HG03045 (cell line): ENCODE data around the gene MYO1E.

Experiments
- ATAC-seq: cut with Tn5 transposase; IDR thresholded peaks from one replicate; pipeline ENCODE4 v1.9.1; 2021; ENCODE audit warnings: mild to moderate bottlenecking, moderate library complexity; ENCODE audit not compliant: unreplicated experiment

Gene MYO1E

DNA sequence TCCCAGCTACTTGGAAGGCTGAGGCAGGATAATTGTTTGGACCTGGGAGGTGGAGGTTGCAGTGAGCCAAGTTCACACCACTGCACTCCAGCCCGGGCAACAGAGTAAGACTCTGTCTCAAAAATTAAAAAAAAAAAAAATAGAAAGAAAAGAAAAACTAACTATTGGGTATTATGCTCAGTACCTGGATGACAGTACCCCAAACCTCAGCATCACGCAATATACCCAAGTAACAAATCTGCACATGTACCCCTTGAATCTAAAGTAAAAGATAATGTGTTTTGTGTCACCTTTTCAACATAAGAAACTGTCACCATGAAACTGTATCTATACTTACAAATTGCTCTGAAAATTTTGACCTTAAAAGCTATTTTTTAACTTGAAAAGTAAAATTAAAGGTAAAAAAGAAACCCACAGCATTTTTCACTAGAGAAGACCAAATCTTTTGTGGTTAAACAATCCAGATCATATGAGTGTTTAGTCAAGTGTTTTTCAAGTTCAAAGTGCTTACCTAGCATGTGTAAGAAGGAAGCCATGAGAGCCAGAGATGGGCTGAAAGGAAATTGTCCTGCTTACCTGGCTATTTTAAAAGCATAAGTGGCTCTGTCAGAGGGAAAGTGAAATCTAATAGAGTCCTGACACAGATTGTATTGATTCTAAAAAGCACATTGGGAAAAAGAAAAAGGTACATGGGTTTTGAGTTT is 50.5 kb downstream of the MYO1E start:
- no peak for ATAC-seq

DNA sequence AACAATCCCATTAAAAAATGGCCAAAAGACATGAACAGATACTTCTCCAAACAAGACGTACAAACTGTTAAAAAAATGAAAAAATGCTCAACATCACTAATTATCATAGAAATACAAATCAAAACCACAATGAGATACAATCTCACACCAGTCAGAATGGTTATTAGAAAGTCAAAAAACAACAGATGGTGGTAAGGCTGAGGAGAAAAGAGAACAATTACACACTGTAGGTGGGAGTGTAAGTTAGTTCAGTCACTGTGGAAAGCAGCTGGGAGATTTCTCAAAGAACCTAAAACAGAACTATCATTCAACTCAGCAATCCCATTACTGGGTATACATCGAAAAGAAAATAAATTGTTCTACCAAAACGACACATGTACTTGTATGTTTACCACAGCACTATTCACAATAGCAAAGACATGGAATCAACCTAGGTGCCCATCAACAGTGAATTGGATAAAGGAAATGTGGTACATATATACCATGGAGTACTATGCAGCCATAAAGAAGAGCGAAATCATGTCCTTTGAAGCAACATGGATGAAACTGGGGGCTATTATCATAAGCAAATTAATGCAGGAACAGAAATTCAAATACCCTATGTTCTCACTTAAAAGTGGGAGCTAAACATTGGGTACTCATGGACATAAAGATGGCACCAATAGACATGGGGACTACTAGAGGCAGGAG is 51.5 kb downstream of the MYO1E start:
- no peak for ATAC-seq

DNA sequence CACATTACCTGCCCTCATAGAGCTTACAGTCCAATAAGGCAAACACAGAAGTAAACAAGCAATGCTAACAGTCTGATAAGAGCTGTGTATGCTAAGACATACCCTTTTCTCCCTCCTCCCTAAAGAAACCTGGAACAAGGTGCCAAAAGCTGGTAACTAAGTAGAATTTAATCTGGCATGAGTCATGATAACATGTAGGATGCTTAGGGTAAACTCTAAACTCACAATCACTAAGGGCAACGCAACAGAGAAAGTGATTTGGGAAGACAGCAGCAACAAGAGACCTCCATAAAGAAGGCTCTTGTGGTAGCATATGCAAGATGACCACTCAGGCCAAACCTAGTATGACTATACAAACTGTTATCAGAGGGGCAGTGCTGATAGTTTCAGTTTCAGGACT is 55.5 kb downstream of the MYO1E start:
- no peak for ATAC-seq

DNA sequence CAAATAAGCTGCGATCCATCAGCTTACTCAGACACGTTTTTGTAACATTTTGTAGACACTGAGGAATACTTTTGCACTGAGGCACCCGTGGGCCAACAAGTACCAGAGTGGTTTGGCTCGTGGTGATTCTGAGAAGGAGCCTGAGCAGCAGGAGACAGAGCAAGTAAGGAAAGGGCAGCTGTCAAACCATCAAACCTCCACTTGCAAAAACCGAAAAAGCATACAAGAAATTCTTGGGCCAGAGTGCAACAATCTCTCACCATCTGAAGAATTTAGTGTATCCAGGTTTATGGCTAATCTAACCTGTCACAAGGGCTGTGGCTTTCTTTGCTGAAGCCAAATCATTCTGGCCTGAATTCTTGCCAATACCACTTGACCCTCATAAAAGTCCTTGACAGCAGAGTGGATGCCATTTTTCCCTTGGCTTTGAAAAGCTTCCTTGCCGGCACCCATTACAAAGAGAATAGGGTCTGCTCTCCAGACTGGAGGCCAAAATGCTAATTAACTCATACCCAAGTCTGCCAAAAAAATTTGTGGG is 56.7 kb downstream of the MYO1E start:
- ATAC-seq, result no peak

DNA sequence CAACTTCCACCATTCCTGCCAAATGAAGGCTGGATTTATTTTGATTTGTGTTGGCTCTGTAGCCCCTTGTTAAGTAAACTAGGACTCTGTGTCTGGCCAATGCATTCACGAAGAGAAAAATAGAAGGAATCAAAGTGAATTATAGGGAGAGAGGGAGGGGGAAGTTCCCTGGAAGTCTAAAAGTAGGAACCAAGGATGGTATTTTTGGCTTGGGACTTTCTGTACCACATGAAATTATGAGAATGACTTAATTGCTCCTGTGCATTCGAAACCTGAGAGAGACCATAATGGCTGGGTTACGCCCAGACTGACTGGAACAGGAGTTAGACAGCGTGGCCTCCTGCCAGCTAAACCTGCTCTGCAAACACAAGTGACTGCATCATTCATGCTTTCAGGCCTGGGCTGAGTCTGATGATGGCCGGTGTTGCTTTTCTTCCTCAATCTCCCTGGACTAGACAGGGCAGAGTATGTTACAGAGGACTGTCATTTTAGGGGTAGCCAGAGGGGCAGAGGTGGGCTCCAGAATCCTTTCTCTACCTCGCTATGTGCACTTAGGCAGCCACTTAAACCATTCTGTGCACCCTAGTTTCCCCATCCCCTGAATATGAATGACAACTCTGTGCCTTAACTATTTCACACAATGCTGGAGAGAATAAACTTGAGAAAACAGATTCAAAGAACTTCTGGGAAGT is 58.9 kb downstream of the MYO1E start:
- peak; percentile 75 for ATAC-seq

DNA sequence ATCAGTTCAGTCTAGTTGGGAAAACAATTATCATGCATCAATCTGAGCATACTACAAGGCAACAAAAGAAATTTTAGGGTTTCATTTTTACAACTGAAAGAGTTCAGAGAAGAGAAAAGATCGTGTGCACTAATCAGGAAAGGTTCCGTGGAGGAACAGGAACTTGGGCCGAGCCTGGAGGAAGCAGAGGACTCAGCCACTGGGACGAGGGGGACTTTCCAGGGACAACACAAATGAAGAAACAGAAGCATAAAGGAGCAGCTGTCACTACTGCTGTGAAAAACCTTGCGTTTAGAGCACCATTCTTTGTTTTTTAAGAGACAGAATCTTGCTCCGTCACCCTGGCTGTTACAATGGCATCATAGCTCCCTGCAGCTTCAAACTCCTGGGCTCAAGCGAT is 60.5 kb downstream of the MYO1E start:
- no peak for ATAC-seq

DNA sequence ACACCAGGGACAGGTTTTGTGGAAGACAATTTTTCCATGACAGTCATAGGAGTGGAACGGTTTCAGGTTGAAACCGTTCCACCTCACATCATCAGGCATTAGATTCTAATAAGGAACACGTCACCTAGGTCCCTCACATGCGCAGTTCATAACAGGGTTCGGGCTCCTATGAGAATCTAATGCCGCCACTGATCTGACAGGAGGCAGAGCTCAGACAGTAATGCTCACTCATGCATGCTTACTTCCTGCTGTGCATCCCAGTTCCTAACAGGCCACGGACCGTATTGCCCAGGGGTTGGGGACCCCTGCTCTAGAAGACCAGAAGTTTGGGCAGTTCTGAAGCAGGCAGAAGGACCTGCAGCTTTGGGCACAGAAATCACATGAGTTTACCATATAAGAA is 61.5 kb downstream of the MYO1E start:
- no peak for ATAC-seq

DNA sequence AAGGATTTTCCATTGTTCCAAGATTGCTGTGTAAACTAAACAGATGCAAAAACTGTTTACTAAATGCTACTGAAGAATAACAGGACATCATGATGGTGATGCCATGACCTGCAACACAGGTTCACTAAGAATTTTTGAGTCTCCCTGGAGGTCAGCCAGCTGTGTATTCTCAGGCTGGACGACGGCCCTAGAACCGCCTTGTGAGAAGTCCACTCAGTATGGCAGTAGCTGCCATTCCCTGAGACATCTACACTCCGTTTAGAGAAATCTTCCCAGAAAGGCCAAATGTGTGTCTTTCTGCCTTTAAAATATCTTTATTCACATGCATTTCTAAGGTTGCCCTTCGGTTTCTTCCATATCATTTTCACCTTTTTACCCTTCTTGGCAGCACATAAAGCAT is 63.3 kb downstream of the MYO1E start:
- no peak for ATAC-seq

DNA sequence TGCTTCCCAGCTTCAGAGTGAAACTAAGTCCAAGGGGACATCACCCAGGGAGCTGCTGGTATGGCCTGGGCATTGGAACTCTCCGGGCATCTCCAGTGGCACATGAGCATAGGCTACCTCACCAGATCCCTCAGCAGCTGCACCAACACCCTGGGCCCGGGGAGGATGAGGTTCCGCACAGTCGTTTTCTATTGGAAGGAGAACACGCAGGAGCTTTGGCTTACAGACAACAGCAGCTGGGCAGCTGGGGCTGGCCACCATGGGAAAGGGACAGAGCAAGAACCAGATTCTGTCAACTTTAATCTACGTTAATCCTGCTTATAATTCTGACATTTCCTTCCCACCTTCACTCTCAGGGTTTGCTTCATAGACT is 65.5 kb downstream of the MYO1E start:
- ATAC-seq, result no peak

DNA sequence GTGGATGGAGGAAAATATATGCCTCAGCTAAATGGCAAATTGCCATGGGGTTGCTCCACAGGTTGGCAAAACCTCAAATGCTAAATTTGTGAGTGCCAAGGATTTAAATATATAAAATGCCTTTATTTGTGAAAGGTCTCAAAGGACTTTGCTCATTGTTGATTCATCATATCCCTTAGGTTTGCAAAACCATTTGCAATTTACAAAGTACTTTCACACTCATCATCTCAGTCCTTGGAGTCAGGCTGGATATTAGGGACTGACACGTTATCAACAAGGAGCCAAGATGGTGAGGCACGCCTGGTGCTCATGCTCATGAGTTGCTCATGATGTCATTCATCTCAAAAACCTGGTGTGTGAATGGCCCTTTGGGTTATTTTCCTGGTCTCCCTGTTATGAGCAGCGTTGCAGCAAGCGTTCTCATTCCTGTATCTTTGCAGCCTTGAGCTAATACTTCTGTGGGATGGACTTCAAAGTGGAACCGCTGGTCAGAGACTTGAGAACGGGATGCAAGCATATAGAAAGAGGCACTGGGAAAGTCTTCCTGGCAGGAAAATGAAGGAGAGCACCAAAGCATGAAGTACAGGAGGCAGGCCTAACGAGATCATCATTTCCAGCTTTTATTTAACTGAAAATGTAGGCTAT is 66.0 kb downstream of the MYO1E start:
- ATAC-seq, result no peak

DNA sequence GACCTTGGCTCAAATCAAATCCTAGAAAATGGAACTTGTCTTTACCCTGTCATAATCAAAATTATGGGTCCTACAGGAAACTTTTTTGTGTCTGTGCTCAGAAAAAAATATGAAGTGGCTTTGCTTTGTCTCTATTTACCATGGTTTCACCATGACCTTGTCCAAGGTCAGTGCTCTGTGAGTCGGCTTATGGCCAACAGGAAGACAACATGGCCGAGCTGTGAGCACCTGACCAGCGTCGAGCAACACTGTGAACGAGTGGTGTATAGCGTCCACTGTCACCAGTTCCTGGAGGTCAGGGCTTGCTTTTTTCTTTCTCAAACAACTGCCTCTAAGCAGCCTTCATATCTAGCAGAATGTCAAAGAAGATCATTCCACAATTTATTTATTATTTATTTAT is 67.9 kb downstream of the MYO1E start:
- ATAC-seq, result no peak

DNA sequence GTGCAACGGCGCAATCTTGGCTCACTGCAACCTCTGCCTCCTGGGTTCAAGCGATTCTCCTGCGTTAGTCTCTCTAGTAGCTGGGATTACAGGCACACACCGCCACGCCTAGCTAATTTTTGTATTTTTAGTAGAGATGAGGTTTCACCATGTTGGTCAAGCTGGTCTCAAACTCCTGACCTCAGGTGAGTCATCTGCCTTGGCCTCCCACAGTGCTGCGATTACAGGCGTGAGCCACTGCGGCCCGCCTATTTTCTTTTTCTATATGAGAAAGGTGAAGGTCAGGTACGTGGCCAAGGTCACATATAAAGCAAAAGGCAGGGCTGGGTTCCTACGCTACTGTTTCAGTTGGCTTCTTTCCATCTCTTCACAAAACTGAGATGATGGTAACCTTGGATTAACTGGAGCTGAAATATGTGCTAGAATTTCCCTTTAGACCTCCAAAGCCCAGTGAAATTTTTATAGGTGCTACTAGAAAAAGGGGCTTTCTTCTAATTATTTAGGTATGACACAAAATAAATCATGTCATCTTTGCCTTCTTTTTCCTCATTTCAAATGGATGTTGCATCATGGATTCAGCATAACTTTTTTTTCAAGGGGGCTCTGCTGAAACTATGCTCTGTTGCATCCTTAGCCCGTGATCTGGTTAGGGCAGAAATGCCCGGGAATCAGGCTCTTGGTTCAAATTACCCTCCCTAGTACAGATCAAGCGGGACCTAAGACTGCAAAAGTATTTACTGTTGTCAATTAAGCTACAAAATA is 68.5 kb downstream of the MYO1E start:
- ATAC-seq, result no peak

DNA sequence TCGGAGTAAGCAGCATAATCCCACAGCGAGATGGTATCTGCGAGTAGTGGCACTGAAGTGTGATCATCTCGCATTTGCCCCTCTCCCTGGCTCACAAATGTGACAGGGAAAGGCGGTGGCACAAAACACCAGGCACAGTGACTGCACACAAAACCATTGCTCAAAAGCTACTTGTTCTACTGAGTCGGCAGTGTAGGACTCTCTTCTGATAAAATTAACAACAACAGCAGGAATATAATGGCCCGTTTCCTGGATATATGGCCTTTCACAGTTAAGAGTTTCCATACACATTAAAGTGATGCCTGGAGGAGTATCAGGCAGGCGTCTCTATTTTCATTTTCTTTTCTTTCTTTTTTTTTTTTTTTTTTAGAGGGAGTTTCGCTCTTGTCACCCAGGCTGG is 69.0 kb downstream of the MYO1E start:
- no peak for ATAC-seq

DNA sequence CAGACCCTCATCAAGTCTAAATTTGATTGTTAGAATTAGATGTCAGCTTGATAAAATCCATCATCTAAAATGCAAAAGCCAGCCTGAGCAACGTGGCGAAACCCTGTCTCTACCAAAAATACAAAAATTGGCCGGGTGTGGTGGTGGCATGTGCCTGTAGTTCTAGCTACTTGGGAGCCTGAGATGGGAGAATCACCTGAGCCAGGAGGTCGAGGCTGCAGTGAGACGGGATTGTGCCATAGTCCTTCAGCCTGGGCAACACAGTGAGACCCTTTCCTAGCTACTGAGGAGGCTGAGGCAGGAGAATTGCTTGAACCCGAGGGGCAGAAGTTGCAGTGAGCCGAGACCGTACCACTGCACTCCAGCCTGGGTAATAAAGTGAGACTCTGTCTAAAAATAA is 69.5 kb downstream of the MYO1E start:
- no peak for ATAC-seq

DNA sequence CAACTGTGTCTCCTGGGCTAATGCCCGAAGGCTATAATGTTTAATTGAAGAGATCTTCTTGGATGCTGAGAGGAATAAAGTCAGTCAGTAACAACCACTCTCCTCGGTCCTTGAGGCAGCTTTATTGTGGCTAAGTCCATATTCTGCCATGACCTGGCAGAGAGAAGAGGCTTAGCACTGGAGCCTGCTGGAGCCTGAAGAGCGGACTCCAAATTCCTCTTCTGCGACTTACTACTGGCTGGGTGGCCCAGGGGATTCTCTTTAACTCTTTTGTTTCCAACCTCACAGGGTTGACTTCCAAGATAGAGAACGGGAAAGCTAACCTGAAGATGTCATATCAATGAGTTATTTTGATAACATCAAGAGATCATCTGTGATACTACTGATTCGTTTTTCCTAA is 71.1 kb downstream of the MYO1E start:
- no peak for ATAC-seq

DNA sequence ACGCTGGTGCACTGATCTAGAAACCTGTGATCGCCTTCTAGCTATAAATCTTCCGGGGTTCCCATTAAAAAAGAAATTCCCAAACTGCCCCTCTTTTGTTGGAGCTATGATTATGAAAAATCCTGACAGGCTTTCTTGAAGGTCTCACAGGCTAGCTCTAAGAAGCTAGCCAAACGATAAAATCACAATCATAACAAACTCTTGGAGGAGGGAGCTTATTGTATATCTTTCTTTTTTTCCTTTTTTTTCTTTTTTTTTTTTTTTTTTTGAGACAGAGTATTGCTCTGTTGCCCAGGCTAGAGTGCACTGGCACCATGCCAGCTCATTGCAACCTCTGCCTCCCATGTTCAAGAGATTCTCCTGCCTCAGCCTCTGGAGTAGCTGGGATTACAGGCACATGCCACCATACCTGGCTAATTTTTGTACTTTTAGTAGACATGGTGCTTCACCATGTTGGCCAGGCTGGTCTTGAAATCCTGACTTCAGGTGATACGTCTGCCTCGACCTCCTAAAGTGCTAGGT is 72.0 kb downstream of the MYO1E start:
- ATAC-seq, result no peak

DNA sequence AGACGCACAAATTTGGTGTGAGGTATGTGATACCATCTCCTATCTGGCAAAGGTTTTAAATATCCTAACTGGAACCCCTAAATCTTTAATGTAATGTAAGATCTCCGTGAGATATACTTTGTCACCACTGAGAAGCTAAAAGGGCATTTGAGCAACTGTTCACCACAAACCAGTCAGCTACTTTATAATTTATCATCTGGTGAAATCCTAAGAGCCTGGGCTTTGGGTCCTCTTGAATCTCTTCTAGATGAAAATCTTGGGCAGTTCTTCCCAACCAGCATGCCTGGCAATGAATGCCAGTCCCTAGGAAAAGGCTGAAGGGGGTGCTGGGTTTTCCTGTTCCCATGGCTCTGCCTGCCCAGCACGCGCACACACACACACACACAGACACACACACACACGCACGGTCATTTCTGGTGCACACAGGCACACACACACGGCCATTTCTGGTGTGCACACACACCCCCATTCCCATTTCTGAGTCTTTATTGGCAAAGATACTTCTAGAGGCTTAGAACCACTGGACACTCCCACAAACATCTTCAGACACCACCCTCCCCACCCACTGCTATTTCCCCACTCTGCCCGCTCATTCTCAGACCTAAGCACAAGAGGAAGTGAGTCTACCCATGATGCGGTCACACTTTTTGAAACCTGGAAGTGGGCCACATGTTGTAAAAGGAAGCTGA is 72.6 kb downstream of the MYO1E start:
- ATAC-seq, result peak; percentile 57

DNA sequence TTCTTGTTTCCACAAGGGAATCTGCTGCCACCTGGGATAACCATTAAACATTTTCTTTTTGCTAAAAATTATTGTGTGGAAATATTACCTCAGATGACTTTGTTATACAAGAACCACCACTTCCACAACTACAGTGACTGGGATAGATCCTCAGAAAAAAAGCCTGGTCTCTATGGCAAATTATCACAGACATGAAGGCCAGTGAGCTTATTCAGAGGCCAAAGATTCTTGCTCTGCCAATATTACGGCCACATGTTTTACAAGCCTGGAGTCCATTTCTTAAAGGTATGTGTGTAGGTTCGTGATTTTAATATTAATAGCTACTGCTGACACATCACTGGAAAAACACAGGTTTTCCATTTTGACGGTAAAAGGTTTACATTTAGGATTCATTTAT is 73.8 kb downstream of the MYO1E start:
- ATAC-seq, result no peak

DNA sequence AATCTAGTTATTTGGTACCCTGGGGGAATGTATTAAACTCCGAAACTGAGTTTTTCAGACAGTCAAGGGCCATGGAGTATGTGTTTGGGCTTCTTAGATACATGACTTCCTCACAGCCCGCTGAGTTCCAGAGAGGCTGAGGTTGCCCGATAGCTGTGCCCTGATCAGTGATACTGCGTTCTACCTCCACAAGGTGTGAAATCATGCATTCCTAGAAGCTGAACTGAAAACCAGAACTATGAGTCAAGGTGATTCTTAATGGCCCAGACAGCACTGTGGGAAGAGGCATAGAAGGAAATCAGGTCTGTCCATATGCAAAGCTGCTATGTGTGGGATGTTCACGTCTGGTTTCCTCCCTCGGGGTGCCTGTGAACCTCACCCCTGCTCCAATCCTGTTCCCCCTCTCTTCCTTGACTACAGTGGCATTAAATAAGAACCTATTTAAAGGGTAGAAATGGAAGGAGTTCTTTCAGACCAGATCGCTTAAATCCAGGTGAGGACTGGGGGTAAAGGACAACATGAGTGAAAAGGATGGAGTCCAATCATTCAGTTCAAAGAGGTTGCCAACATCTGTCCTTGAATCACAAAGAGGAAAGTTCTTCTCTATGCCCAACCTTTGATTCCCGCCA is 74.3 kb downstream of the MYO1E start:
- ATAC-seq, result peak; percentile 62
